Measurements from ENCODE around the gene SLC22A4.

GRCh38 chr5:132368186-132368585 is 74.0 kb downstream of the SLC22A4 start:
- TF ChIP-seq CTCF (IDR thresholded peaks at IDR 0.05) (no peak), EZH2 (IDR thresholded peaks at IDR 0.05; ENCODE audit: borderline replicate concordance, insufficient read depth, low read depth, low read length, poor library complexity, severe bottlenecking) (no peak)
